ENCODE results near the gene SLCO3A1. TPM values are rescaled to one million over a fixed set of nuclear protein-coding genes. Genes with fewer than 3 reads are reported as not detected.

SLCO3A1 gene
- total and polyA plus RNA-seq, 2 of the 8 experiments (the other 6 are each of a cell fraction or from before 2014, with no cell fraction given): 15.1 to 20.4 TPM

DNA sequence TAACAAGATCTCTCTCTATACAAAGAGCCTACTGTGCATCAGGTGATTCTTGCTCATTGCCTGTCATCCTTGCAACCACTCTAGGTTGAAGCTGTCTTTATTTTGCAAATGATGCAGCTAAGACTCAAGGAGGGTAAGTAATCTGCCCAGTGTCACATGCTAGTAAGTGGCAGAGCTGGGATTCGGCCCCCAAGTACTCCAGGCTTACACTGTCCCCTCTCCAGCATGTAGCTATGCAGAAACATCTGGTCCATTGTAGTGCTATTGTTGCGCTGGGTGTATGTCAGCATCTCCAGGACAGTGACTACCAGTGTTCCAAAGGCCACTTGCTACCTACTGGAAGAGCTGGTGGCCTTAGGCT, 248.9 kb downstream of the SLCO3A1 start:
- Histone ChIP-seq H3K9ac (replicated peaks in 1 of 4; ENCODE audit: extremely low read depth in 1 of 4, low read depth in 3 of 4, low read length in 3 of 4) (no peak overlapping the region), H4K5ac (ENCODE audit: insufficient read length, low read depth, low read length) (no peak overlapping the region), H3K27ac (ENCODE audit: low read depth, low read length) (no peak overlapping the region), H3K79me2 (ENCODE audit: control insufficient read depth in 1 of 2, insufficient read depth in 2 of 2, low read length in 2 of 2) (no peaks in the 10 kb centered on the region), H3K23ac (ENCODE audit: insufficient read length) (no peak overlapping the region), H3K4me1 (replicated peaks in 1 of 4; ENCODE audit: control insufficient read depth in 3 of 4, insufficient read depth in 4 of 4, low read length in 3 of 4) (peaks cover 9 to 24% (median 14%) of the 10 kb centered on the region in 4 experiments), H4K91ac (replicated peaks; ENCODE audit: insufficient read length, low read length) (peak overlapping the region; percentile 37), H3K4me3 (ENCODE audit: extremely low read depth in 1 of 4, insufficient read depth in 2 of 4, low read depth in 3 of 4, low read length in 4 of 4) (no peak overlapping the region), H2BK15ac (ENCODE audit: low read length) (no peak overlapping the region), H3K23me2 (ENCODE audit: low read depth, low read length) (no peaks in the 10 kb centered on the region), H3K4ac (replicated peaks; ENCODE audit: insufficient read length, low read depth, low read length) (no peak overlapping the region), H3K14ac (ENCODE audit: insufficient read length) (no peak overlapping the region), H3K18ac (ENCODE audit: extremely low read depth, low read length) (no peak overlapping the region), H3K4me2 (ENCODE audit: insufficient read depth in 1 of 2, low read depth in 2 of 2, low read length in 2 of 2) (no peak overlapping the region; a peak in 1 of 4 replicates), H3K56ac (replicated peaks; ENCODE audit: insufficient read length, low read depth, low read length) (no peak overlapping the region), H2BK12ac (ENCODE audit: low read depth, low read length) (peak overlapping the region; percentile 63), H2BK20ac (ENCODE audit: low read length) (no peak overlapping the region), H2AK5ac (ENCODE audit: low read depth, low read length) (no peak overlapping the region), H2BK120ac (replicated peaks; ENCODE audit: low read depth, low read length) (no peak overlapping the region), H3K36me3 (ENCODE audit: control insufficient read depth in 2 of 4, insufficient read depth in 4 of 4, low read length in 3 of 4) (no peaks in the 10 kb centered on the region), H4K20me1 (replicated peaks in 1 of 2; ENCODE audit: control insufficient read depth in 1 of 2, insufficient read depth in 2 of 2, low read length in 2 of 2) (no peaks in the 10 kb centered on the region), H3K9me3 (ENCODE audit: insufficient read depth in 2 of 2, low read depth in 1 of 2, low read length in 1 of 2) (peaks cover 0 to 3% of the 10 kb centered on the region in 2 experiments; a peak in 1 of 4 replicates), H3K79me1 (ENCODE audit: low read depth, low read length) (no peaks in the 10 kb centered on the region), H4K8ac (ENCODE audit: extremely low read depth, insufficient read depth, low read length) (no peak overlapping the region), H3K27me3 (replicated peaks in 1 of 4; ENCODE audit: control insufficient read depth in 3 of 4, extremely low read depth in 1 of 4, insufficient read depth in 3 of 4, low read length in 3 of 4) (no peaks in the 10 kb centered on the region; a peak in 1 of 7 replicates), H2BK5ac (ENCODE audit: low read depth, low read length) (peak overlapping the region; percentile 30; the same call in 1 of the 2 replicates), H2AFZ (ENCODE audit: low read length) (no peak overlapping the region)
- POLR2A ChIA-PET (ENCODE audit: partially characterized antibody): interaction anchor here (1.3 to 1.6 kb wide), 3 partner anchors 22 to 103 kb away, joined by 3 read pairs; no protein-coding TSS in a partner anchor
- DNase-seq (ENCODE audit: low read depth in 1 of 2, low spot score in 2 of 2) (no peak), FAIRE-seq (no peak)
- CTCF ChIA-PET (ENCODE audit: partially characterized antibody): interaction anchor here (0.7 to 8.8 kb wide), 16 partner anchors 8 to 420 kb away, joined by 3 to 71 read pairs (median 4); no protein-coding TSS in a partner anchor
- WGBS, 2 experiments (ENCODE audit: extremely low coverage in 1 of 2, insufficient coverage in 1 of 2, insufficient read length in 1 of 2, insufficient replicate concordance in 2 of 2, low coverage in 1 of 2, low lambda C conversion rate in 2 of 2, missing lambda C conversion rate in 1 of 2): 82% methylated on average over 2 of the region's 2 CpGs; no CpG with 5 or more reads in 1 of the 2 experiments
- TF ChIP-seq TAF7 (optimal IDR thresholded peaks at IDR 0.05; ENCODE audit: borderline replicate concordance, low read depth, low read length): no peak
- no peak for TF ChIP-seq KDM5A (IDR thresholded peaks at IDR 0.05; ENCODE audit: low read length)
